ENCODE results near the gene TMEM126B. TPM values are rescaled to one million over a fixed set of nuclear protein-coding genes. Genes with fewer than 3 reads are reported as not detected.
A peak's percentile ranks its signal among the peaks of the same experiment; 100 is the strongest.
"Not testable (repeated sequence)": the region's sequence is repeated elsewhere in the genome, so short reads cannot be mapped to it uniquely, and the experiment has no call there.

The TMEM126B gene
- total RNA-seq, 1 donor from 2014 or later: 44.3 TPM

DNA sequence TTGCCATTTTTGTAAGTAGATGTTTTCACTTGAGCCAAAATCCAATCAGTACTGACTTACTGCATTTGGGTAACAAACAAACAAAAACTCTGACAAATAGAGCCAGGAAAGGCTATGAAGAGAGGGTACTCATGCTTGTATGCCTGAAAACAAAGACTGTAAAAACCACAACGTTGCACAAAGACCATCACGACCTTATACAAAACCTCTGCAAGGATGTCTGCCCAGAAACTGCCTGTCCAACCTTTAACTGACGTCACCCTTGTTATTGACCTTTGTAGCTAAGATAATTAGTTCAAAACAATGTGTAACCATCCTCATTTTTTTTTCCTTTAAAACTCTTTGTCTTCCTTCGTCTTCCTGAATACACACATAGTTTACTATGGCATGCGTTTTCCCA, 37.3 kb downstream of the TMEM126B start:
- H3K4me3 Mint-ChIP-seq (ENCODE audit: unreplicated experiment): peak overlapping the region; percentile 26
- H3K27me3 Mint-ChIP-seq (ENCODE audit: unreplicated experiment): no peaks in the 10 kb centered on the region
- H3K4me1 Mint-ChIP-seq (ENCODE audit: unreplicated experiment): peaks cover 27% of the 10 kb centered on the region
- H3K36me3 Mint-ChIP-seq (ENCODE audit: unreplicated experiment): peaks cover 9% of the 10 kb centered on the region
- DNase-seq (ENCODE audit: extremely low spot score, unreplicated experiment): no peak
- H3K27ac Mint-ChIP-seq (ENCODE audit: unreplicated experiment): peak overlapping the region; percentile 98
- TF ChIP-seq, protein P1, sequence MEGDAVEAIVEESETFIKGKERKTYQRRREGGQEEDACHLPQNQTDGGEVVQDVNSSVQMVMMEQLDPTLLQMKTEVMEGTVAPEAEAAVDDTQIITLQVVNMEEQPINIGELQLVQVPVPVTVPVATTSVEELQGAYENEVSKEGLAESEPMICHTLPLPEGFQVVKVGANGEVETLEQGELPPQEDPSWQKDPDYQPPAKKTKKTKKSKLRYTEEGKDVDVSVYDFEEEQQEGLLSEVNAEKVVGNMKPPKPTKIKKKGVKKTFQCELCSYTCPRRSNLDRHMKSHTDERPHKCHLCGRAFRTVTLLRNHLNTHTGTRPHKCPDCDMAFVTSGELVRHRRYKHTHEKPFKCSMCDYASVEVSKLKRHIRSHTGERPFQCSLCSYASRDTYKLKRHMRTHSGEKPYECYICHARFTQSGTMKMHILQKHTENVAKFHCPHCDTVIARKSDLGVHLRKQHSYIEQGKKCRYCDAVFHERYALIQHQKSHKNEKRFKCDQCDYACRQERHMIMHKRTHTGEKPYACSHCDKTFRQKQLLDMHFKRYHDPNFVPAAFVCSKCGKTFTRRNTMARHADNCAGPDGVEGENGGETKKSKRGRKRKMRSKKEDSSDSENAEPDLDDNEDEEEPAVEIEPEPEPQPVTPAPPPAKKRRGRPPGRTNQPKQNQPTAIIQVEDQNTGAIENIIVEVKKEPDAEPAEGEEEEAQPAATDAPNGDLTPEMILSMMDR (IDR thresholded peaks at IDR 0.05): no peak
- H3K9me3 Mint-ChIP-seq (ENCODE audit: unreplicated experiment): no peaks in the 10 kb centered on the region

DNA sequence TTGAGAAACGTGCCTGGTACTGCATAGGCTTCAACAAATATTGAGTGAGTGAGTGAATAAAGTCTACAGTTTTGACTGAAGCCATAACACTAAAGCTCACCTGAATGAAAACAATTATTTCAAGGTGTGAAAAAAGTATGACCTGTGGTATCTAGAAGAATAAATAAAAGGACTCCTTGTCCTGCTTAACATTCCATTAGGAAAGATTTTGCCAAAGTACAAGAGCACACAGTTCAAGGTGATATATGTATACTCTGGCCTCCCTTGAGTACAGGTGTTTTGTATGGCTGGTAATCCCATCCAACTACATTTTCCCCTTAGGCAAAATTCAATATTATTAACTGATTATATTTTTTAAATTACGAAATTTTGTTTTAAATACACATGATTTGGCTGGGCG, 38.3 kb downstream of the TMEM126B start:
- Mint-ChIP-seq H3K27ac (ENCODE audit: unreplicated experiment) (no peak overlapping the region), H3K4me1 (ENCODE audit: unreplicated experiment) (peaks cover 18% of the 10 kb centered on the region), H3K27me3 (ENCODE audit: unreplicated experiment) (no peaks in the 10 kb centered on the region), H3K4me3 (ENCODE audit: unreplicated experiment) (no peak overlapping the region), H3K9me3 (ENCODE audit: unreplicated experiment) (no peaks in the 10 kb centered on the region), H3K36me3 (ENCODE audit: unreplicated experiment) (peaks cover 4% of the 10 kb centered on the region)
- TF ChIP-seq, protein P1 (IDR thresholded peaks at IDR 0.05): no peak
- no peak for DNase-seq (ENCODE audit: extremely low spot score, unreplicated experiment)

DNA sequence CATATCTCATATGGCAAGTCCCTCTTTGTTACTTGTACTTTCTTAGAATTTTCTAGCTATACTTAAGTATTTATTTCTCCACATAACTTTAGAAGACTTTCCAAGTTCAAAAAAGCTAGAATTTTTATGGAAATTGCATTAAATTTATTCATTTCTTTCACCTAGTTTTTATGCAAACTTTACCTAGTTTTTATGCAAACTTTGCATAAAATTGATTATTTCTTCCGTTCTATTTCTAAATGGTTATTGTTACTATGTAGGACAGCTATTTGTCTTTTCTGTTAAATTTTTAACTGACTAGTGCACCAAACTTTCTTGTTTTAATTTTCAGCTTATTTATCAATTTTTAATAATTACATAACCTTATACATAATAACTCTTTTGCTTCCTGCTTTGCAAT, 39.8 kb downstream of the TMEM126B start:
- H3K9me3 Mint-ChIP-seq (ENCODE audit: unreplicated experiment): no peaks in the 10 kb centered on the region
- DNase-seq (ENCODE audit: extremely low spot score, unreplicated experiment): no peak
- peaks cover 4% of the 10 kb centered on the region for H3K36me3 Mint-ChIP-seq (ENCODE audit: unreplicated experiment)
- H3K4me1 Mint-ChIP-seq (ENCODE audit: unreplicated experiment): peaks cover 7% of the 10 kb centered on the region
- TF ChIP-seq, protein P1 (IDR thresholded peaks at IDR 0.05): no peak
- H3K27me3 Mint-ChIP-seq (ENCODE audit: unreplicated experiment): peaks cover 5% of the 10 kb centered on the region
- no peak overlapping the region for H3K4me3 Mint-ChIP-seq (ENCODE audit: unreplicated experiment)
- H3K27ac Mint-ChIP-seq (ENCODE audit: unreplicated experiment): no peak overlapping the region

DNA sequence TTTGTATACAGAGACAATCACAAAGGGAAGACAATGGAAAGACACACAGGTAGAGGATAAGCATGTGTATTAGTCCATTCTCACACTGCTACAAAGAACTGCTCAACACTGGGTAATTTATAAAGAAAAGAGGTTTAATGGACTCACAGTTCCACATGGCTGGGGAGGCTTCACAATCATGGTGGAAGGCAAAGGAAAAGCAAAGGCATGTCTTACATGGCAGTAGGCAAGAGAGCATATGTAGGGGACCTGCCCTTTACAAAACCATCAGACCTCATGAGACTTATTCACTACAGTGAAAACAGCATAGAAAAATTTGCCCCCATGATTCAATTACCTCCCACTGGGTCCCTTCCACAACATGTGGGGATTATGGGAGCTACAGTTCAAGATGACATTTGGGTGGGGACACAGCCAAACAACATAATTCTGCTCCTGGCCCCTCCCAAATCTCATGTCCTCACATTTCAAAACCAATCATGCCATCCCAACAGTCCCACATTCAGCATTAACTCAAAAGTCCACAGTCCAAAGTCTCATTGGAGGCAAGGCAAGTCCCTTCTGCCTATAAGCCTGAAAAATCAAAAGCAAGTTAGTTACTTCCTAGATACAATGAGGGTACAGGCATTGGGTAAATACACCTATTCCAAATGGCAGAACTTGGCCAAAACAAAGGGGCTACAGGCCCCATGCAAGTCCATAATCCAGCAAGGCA, 42.7 kb downstream of the TMEM126B start:
- DNase-seq (ENCODE audit: extremely low spot score, unreplicated experiment); H3K4me3 Mint-ChIP-seq (ENCODE audit: unreplicated experiment); H3K36me3 Mint-ChIP-seq (ENCODE audit: unreplicated experiment); H3K4me1 Mint-ChIP-seq (ENCODE audit: unreplicated experiment); H3K9me3 Mint-ChIP-seq (ENCODE audit: unreplicated experiment); H3K27ac Mint-ChIP-seq (ENCODE audit: unreplicated experiment): not testable (repeated sequence)
- peaks cover 22% of the 10 kb centered on the region for H3K27me3 Mint-ChIP-seq (ENCODE audit: unreplicated experiment)

DNA sequence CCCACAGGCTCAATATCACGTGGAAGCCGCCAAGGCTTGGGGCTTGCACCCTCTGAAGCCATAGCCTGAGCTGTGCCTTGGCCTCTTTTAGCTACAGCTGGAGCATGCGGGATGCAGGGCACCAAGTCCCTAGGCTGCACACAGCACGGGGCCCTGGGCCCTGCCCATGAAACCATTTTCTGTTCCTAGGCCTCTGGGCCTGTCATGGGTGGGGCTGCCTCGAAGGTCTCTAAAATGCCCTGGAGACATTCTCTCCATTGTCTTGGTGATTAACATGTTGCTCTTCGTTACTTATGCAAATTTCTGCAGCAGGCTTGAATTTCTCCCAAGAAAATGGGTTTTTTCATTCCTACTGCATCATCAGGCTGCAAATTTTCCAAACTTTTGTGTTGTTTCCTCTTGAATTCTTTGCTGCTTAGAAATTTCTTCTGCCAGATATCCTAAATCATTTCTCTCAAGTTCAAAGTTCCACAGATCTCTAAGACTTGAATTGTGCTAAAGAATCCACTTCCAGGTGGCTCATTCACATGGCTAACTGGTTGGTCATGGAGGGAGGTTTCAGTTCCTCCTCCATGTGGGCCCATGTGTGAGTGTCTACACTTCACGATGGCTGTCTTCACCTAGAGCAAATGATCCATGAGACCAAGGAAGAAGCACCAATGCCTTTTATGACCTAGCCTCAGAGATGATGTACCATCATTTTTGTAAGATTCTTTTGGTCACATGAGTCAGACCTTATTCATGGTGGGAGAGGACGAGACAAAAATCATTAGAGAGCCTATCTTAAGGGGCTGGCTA, 43.9 kb downstream of the TMEM126B start:
- Mint-ChIP-seq H3K27ac (ENCODE audit: unreplicated experiment) (no peak overlapping the region), H3K4me1 (ENCODE audit: unreplicated experiment) (no peaks in the 10 kb centered on the region), H3K36me3 (ENCODE audit: unreplicated experiment) (no peaks in the 10 kb centered on the region), H3K9me3 (ENCODE audit: unreplicated experiment) (peaks cover 7% of the 10 kb centered on the region), H3K4me3 (ENCODE audit: unreplicated experiment) (no peak overlapping the region), H3K27me3 (ENCODE audit: unreplicated experiment) (peaks cover 22% of the 10 kb centered on the region)
- no peak for DNase-seq (ENCODE audit: extremely low spot score, unreplicated experiment)
- TF ChIP-seq, protein P1 (IDR thresholded peaks at IDR 0.05): no peak
